Stimulated activated CD4-positive, alpha-beta T cell treated with anti-CD3 and anti-CD28 coated beads, TNF-alpha, amount 100 ng/mL, for 24 hours (primary cell): ENCODE results near the gene DTX3L.
"Not testable (repeated sequence)": the region's sequence is repeated elsewhere in the genome, so short reads cannot be mapped to it uniquely, and the experiment has no call there.

ENCODE experiments used
- DNase-seq, 3 experiments: peaks; one replicate each; pipeline ENCODE4 v3.0.0-alpha.2; 2020; ENCODE audit warnings: low read depth in 3 of 3

The DTX3L gene

DNA sequence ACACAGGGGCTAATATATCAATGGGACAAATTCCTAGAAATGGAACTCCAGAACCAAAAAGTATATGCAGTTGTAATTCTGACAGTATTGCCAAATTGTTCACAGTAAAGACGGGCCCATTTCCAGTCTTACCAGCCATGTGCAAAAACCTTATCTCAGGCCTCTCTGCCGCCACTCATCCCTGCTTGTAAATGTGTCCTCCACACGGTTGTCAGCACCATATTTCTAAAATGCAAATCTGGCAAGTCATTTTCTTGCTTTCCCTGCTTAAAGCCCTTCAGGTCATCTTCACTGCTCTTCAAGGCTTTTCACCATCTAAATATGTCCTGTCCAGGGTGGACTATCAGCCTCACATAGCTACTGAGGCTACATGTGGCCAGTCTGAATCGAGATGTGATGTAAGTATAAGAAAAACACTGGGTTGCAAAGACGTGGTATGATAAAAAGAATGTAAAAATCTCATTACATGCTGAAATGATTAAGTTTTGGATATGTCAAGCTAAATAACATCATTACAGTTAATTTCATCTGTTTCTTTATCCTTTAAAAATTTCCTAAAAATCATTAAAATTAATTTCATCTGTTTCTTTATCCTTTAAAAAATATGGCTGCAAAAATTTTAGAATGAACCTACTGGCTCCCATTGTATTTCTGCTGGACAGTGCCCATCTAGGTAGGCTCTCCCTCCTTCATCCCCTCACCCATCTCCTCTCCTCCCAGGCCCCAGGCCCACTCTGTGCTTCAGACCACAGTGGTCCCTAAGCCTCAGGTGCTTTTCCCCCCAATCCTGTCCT is 1.0 kb upstream of the DTX3L start:
- DNase-seq = no peak

DNA sequence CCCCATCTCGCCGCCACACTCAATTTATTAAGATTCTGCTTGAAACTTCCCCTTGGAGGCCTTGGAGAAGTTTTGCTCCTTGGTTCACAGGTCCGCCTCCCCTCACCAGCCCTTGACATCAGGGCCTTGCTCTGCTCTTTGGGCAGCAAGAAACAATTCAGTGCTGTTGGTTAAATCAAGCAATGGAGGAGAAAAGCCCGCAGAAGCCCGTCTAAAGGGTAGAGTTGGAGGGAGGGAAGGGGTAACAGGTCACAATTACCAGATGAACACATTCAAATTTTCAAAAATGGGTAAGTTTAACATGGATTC is 467 bp upstream of the DTX3L start:
- DNase-seq = peak in 1 of 3 experiments; percentile 11

DNA sequence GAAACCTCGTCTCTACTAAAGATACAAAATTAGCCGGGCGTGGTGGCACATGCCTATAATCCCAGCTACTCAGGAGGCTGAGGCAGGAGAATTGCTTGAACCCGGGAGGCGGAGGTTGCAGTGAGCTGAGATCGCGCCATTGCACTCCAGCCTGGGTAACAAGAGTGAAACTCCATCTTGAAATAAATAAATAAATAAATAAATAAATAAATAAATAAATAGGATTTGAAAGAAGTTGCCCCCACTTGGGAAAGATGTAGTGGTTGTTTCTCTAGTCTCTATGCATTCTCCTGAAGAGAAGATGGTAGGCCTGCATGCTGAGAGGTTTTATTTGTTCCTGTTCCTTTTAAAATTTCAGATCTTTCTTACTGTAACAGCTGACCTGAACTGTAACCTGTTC is 4.0 kb downstream of the DTX3L start:
- DNase-seq = not testable (repeated sequence)

DNA sequence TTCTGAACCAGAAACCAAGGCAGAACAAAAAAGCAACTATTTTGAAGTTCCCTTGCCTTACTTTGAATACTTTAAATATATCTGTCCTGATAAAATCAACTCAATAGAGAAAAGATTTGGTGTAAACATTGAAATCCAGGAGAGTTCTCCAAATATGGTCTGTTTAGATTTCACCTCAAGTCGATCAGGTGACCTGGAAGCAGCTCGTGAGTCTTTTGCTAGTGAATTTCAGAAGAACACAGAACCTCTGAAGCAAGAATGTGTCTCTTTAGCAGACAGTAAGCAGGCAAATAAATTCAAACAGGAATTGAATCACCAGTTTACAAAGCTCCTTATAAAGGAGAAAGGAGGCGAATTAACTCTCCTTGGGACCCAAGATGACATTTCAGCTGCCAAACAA is 4.6 kb downstream of the DTX3L start:
- no peak for DNase-seq

DNA sequence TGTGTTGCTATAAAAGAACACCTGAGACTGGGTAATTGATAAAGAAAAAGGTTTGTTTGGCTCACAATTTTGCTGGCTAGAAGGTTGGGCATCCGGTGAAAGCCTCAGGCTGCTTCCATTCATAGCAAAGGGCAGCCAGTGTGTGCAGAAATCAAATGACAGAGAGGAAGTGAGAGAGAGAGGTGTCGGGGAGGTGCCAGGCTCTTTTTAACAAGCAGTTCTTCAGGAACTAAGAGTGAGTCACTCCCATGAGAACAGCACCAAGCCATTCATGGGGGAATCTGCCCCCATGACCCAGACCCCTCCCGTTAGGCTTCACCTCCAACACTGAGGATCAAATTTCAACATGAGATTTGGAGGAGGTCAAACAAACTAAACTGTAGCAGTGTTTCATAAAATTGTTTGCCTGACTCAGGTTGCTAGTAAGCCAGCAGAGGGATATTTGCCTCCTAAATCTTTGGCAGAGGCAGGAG is 8.8 kb downstream of the DTX3L start:
- DNase-seq = peak in 1 of 3 experiments; percentile 15

DNA sequence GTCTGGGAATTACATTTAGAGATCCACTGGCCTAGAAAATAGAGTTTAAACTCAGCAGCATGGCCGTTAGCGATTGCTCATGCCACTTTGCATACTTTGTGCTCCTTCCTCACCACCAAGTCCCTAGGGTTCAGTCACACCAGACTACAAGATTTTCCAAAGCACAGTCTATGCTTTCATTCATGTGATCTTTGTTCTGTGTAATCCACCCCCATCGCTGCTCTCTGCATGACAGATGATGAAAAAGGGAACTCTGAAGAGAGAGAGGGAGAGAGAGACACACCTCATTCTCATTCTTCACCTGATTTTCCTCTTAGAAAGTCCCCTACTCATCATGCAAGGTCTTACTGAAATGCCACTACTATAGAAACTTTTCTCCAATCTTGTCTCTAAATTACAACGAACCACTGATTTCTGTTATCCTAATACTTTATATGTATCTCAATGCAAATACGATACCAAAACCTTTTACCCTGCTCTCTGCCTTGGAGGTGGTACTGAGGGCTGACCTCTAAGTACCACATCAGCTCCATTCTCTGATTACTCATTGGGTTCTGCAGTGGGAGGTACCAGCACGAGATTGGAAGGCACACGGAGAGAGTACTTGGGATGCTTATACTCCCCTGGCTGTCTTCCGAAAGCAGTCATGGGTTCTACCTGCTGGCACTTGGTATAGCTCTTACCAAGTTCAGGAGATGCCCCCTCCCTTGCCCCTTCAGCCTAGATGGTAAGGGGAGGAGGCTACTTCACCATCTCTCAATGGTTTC is 12.2 kb downstream of the DTX3L start:
- peak in 2 of 3 experiments; percentile 31 to 59 for DNase-seq

DNA sequence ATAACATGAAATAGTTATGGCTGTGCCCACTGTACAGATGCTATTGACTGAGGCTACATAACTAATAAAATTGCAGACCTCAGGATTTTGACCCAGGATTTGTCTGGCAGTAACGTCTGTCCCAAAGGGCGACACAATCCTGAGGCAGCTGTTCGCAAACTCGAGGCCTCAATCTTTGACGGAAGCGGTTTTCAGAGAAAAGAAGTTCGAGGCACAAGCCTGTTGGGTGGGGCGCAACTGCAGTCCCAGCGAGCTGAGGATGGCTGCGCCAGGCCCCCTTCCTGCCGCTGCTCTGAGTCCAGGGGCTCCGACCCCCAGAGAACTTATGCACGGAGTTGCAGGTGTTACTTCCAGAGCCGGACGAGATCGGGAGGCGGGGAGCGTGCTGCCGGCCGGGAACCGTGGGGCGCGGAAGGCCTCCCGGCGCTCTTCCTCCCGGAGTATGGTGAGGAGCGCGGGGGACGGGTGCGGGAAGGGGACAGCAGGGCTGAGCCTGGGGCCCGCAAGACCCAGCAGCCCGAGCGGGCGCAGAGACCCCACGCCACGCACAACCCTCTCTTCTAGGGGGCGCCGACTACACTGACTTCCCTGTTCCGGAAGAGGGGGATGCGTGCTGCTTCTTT is 13.4 kb downstream of the DTX3L start, which contains the start of gene PARP15:
PARP15 (plus strand) TSS at position 242 of the 623 bp plus-strand sequence; CDS start at position 260, 18 bp downstream.
- peak in 1 of 3 experiments; percentile 24 for DNase-seq

DNA sequence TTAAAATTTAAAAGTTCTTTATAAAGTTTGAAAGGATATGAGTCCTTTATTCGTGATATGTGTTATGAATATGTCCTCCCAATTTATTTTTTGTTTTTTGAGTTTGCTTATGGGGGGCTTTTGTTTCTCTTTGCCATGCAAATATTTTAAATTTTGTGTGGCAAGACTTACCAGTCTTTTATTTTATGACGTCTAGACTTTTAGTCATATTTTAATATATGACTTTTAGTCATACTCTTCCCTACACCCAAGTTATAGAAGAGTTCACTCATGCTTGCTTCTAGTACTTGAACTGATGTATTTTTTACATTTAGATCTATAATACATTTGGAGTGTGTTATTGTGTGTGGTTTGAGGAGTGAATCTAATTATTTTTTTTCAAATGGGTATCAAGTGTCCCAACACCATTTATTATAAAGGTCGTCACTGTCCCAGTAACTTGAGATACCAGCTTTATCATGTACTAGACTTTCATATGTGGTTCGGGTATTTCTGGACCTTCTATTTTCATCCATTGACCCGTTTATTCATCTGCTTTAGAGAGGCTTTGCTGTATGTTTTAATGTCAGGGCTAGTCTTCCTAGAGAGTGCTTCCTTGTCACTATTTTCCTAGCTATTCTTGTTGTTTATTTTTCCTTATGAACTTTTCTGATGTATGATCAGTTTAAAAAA is 14.1 kb downstream of the DTX3L start:
- DNase-seq = no peak

DNA sequence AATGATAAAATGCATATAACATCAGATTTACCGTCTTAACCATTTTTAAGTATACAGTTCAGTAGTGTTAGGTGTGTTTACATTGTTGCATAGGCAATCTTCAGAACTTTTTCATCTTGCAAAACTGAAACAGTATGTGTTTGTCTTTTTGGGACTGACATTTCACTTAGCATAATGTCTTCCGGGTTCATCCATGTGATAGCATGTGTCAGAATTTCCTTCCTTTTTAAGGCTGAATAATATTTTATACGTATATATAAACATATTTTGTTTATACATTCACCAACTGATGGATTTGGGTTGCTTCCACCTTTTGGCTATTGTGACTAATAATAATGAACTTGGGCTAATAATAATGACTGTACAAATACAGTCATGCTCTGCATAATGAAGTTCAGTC is 16.3 kb downstream of the DTX3L start:
- DNase-seq = no peak

DNA sequence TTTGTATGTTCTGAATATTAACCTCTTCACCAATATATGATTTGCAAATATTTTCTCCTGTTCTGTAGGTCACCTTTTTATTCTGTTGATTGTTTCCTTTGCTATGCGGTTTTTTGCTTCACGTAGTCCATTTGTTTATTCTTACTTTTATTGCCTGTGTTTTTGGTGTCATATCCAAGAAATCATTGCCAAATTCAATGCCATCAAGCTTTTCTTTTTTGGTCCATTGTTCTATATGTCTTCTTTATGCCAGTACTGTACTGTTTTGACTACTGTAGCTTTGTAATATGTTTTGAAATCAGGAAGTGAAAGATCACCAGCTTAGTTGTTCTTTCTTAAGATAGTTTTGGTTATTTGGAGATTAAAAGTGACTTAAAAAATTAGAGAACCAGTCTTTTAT is 17.5 kb downstream of the DTX3L start:
- DNase-seq = no peak

DNA sequence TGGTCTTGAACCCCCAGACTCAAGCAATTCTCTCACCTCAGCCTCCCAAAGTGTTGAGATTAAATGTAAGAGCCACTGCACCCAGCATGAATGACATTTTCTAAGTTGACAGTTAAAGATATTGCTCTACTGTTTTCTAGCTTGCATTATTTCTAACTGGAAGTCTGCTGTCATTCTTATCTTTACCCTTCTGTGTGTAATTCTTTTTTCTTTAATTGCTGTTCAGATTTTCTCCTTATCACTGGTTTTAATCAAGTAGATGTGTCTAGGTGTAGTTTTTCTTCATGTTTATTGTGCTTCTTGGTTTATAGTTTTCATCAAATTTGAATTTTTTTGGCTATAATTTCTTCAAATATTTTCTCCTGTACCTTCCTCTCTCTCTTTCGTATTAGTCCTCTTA is 18.3 kb downstream of the DTX3L start:
- DNase-seq = no peak

DNA sequence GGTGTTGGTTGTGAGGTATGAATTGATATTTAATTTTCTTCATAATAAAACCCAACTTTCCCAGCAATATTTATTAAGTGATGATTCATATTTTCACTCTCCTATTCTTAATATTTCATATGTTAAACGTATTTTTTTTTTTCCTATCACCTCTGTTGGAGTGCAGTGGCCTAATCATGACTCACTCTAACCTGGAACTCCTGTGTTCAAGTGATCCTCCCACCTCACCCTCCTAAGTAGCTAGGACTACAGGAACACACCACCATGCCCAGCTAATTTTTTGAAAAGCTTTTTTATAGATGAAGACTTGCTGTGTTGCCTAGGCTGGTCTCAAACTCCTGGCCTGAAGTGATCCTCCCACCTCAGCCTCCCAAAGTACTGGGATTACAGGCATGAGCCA is 22.0 kb downstream of the DTX3L start:
- DNase-seq = no peak

DNA sequence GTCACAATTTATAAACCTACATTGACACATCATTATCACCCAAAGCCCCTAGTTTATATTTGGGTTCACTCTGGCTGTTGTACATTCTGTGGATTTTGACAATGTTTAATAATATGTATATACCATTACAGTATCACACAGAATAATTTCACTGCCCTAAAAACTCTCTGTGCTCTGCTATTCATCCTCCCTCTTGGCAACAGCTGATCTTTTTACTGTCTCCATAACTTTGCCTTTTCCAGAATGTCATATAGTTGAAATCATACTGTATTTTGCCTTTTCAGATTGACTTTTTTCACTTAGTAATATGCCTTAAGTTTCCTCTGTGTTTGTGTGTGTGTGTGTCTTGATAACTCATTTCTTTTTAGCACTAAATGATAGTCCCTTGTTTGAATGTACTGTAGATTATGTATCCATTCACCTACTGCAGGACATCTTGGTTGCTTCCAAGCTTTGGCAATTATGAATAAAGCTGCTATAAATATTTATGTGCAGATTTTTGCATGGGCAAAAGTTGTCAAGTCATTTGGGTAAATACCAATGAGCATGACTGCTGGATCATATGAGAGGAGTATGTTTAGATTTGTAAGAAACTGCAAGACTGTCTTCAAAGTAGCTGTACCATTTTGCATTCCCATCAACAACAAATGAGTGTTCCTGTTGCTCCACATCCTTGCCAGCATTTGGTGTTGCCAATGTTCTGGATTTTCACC is 22.8 kb downstream of the DTX3L start:
- DNase-seq = no peak

DNA sequence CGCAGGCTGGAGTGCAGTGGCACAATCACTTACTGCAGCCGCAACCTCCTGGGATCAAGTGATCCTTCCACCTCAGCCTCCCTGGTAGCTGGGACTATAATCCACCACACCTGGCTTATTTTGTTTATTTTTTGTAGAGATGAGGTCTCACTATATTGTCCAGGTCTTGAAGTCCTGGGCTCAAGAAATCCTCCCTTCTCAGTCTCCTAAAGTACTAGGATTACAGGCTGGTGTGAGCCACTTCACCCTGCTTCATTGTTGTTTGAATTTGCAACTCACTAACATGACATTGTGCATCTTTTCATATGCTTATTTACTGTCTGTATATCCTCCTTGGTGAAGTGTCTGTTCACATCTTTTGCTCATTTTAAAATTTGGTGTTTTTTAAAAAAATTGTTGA is 23.4 kb downstream of the DTX3L start:
- DNase-seq = no peak

DNA sequence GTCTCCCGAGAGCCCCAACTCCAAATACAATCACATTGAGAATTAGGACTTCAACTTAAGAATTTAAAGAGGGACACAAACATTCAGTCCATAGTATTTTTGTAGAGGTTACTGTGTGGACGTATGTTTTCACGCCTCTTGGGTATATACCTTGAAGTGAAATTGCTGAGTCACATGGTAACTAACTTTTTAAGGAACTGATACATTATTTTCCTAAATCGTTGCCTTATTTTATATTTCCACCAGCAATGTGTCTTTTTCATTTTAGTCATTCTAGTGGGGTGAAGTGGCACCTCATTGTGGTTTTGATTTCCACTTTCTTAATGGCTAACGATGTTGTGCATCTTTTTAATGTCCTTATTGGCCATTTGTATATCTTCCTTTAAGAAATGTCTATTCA is 25.2 kb downstream of the DTX3L start:
- DNase-seq = no peak

DNA sequence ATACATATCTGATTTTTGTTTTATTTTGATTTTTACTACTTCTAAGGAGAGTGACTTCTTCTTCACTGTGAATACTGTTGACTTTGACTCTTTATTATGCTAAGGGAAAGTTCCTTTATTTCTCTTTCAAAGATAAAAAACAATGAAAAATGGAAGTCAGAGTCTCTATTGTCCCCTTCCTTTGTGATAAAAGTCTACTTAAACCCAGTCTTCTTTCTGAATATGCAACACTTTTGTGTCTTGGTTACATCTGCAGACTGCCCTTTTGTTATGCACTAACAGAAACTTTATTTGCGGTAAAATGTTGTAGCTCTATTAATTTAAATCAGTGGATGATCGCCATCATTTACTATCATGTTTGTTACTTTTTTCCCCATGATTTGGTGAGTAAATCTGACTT is 26.5 kb downstream of the DTX3L start:
- no peak for DNase-seq

DNA sequence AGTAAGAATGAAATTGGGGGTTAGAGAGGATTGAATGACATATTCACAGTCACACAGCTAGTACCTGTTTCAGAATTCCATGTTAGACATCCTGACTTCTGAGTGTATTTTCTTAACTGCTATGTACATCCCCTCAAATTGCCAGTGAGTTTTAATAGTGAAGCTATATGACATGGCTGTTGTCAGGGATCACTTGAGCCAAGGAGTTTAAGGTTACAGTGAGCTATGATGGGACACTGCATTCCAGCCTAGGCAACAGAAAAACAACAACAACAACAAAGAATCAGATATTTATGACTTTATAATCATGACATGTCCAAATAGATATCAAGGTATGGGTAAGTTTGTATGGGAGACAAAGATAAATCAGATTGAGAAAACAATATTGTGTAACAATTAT is 29.9 kb downstream of the DTX3L start:
- no peak for DNase-seq

DNA sequence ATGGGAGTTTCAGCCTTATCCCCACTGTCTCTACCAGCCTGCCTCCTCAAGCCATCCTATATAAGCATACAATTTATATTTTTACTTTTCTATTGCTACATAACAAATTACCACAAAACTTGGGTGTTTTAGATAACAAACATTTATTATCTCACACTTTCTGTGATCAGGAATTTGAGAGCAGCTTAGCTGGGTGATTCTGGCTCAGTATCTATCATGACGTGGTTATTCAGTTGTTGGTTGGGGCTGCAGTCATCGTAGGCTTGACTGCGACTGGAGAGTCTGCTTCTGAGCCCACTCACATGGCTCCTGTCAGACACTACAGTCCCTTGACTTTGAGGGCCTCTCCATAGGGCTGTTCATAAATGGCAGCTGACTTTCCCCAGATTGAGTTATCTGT is 34.0 kb downstream of the DTX3L start:
- DNase-seq = no peak

DNA sequence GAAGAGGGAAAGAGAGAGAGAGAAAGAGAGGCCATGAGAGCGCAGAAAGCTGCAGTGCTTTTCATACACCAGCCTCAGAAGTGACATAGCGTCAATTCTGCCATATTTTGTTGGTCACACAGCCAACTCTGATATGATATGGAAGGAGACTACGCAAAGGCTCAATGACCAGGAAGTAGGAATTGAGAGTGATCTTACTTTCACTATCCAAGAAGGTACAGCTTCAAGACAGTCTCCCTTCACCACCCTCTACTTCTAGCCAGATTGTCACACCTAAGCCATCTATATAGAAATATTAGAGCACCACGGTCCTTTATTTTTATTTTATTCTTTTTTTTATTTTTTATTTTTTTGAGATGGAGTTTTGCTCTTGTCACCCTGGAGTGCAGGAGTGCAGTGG is 34.4 kb downstream of the DTX3L start:
- no peak for DNase-seq

DNA sequence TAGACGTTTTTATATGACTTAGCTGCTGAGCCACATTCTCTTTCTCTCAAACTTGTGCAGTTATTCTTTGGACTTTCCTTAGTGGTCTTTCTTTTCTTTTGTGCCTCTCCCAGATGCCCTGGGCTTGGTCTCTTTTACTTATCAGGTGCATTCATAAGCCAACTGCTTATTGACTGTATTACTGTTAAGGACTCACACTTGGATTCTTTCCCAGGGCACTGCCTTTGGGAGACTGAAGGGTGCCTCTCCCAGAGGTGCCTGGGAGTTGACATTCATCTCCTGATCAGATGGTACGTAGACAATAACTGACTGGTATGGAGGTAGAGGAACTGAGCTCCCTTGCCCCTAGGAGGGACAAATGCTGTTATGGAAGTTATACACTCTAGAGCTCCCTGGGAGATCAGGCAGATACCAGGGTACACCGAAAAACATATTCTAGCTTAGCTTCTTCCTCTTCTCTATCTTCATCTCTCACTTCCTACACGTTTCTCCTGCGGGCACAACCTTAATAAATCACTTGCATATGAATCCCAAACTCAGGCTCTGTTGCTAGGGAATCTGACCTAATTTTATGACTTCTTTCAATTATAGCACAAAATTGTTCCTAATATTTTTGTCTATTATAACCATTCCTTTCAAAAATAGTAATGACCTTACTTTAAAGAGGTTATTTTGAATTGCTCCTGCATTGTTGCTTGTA is 38.0 kb downstream of the DTX3L start:
- no peak for DNase-seq

DNA sequence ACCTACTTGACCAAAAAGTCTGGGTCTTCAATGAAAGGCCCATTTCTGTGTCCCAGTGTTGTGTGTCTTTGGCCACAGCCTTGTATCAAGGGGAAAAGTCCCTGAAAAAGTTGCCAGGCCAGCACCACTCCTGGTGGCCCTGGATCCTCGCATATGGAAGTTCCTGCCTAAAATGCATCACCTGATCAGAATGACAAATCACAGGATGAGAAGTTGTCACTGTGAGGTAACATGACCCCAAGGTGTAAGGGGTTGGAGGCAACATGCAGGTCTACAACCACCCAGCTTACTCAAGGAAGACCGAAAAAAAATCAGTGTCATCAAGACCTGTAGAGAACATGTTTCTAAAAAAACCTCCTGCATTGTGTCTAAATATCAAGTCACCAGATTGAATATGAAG is 38.9 kb downstream of the DTX3L start:
- DNase-seq = no peak
